Uterus (tissue), 2 donors: ENCODE measurements around the gene SURF2.

ENCODE experiments used
- CTCF ChIP-seq, 4 experiments: fragments of 200-600 bp in 2 of 4; fragments of 450-650 bp in 2 of 4; sonication (generic) in 2 of 4; IDR thresholded peaks; one replicate each; pipeline ENCODE4 v1.5.1; 2016 to 2019; ENCODE audit warnings: antibody characterized with exemption in 4 of 4, mild to moderate bottlenecking in 2 of 4, moderate library complexity in 1 of 4
- POLR2A ChIP-seq, 2 donors: fragments of 450-650 bp; IDR thresholded peaks; one replicate each; pipeline ENCODE4 v1.6.1; 2016; ENCODE audit warnings: antibody characterized with exemption in 2 of 2, mild to moderate bottlenecking in 1 of 2, moderate library complexity in 1 of 2

DNA sequence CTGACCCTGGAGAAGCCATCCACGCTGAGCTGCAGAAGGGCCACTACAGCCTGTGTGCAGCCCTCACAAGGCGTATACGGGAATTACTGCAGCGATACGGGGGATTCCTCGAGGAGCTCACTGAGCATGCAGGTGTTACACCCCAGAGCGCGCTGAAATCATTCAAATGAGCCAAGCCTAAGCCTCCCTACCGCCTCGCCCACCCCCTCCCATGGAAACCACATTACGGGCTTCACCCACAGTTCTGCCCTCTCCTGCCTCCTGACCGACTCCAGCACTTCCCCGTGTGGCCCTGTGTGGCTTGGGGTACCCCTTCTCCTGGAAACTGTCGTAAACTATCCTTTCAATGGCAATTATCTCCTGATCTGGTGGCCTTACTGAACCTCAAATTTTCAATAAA is 33.6 kb upstream of the SURF2 start:
- no peak for TF ChIP-seq CTCF (IDR thresholded peaks at IDR 0.05)
- no peak for TF ChIP-seq POLR2A (IDR thresholded peaks at IDR 0.05)
